Islet of Langerhans (tissue), 1 donor: Measurements from ENCODE around the gene RNF169.

Experiments used
- FAIRE-seq: peaks from one replicate; lab custom pipeline; 2011; peaks lifted over from hg19 to GRCh38; lab: Jason Lieb, UNC

RNF169 gene

GRCh38 chr11:74769055-74769707, 20.5 kb downstream of the RNF169 start:
- no peak for FAIRE-seq

- no peak for FAIRE-seq
Observed at GRCh38 chr11:74770456-74770855, 21.8 kb downstream of the RNF169 start.

- no peak for FAIRE-seq
Observed at GRCh38 chr11:74771139-74771538, 22.5 kb downstream of the RNF169 start.

- no peak for FAIRE-seq
Observed at GRCh38 chr11:74773476-74773875, 24.8 kb downstream of the RNF169 start.

GRCh38 chr11:74775762-74776161, 27.1 kb downstream of the RNF169 start:
- FAIRE-seq: no peak

GRCh38 chr11:74776546-74776945, 27.9 kb downstream of the RNF169 start:
- no peak for FAIRE-seq

GRCh38 chr11:74777038-74777437, 28.4 kb downstream of the RNF169 start:
- FAIRE-seq: no peak

- no peak for FAIRE-seq
Observed at GRCh38 chr11:74777877-74778276, 29.2 kb downstream of the RNF169 start.

GRCh38 chr11:74778581-74778980, 29.9 kb downstream of the RNF169 start:
- FAIRE-seq: no peak

- no peak for FAIRE-seq
Observed at GRCh38 chr11:74780248-74781005, 31.8 kb downstream of the RNF169 start.

GRCh38 chr11:74783241-74783871, 34.7 kb downstream of the RNF169 start:
- no peak for FAIRE-seq

GRCh38 chr11:74784234-74784633, 35.6 kb downstream of the RNF169 start:
- FAIRE-seq: no peak

GRCh38 chr11:74784726-74785125, 36.1 kb downstream of the RNF169 start:
- no peak for FAIRE-seq

GRCh38 chr11:74786574-74786973, 37.9 kb downstream of the RNF169 start:
- no peak for FAIRE-seq

GRCh38 chr11:74791333-74792100, 42.9 kb downstream of the RNF169 start:
- FAIRE-seq: no peak

- FAIRE-seq: no peak
Observed at GRCh38 chr11:74806267-74806666, 57.6 kb downstream of the RNF169 start.

GRCh38 chr11:74809801-74810200, 61.2 kb downstream of the RNF169 start:
- no peak for FAIRE-seq

GRCh38 chr11:74815966-74816365, 67.3 kb downstream of the RNF169 start:
- no peak for FAIRE-seq

GRCh38 chr11:74816664-74817063, 68.0 kb downstream of the RNF169 start:
- FAIRE-seq: no peak

- no peak for FAIRE-seq
Observed at GRCh38 chr11:74818283-74818946, 69.8 kb downstream of the RNF169 start.

GRCh38 chr11:74819400-74819799, 70.8 kb downstream of the RNF169 start:
- no peak for FAIRE-seq

GRCh38 chr11:74820763-74821162, 72.1 kb downstream of the RNF169 start:
- no peak for FAIRE-seq
